Amniotic epithelial cell (primary cell): ENCODE measurements around the gene GUCY1A2.
"Not testable (repeated sequence)": the region's sequence is repeated elsewhere in the genome, so short reads cannot be mapped to it uniquely, and the experiment has no call there.

ENCODE experiments used
- DNase-seq: peaks from one replicate; pipeline ENCODE4 v3.0.0-alpha.2; 2010; ENCODE audit warnings: low read depth

The GUCY1A2 gene, protein sequence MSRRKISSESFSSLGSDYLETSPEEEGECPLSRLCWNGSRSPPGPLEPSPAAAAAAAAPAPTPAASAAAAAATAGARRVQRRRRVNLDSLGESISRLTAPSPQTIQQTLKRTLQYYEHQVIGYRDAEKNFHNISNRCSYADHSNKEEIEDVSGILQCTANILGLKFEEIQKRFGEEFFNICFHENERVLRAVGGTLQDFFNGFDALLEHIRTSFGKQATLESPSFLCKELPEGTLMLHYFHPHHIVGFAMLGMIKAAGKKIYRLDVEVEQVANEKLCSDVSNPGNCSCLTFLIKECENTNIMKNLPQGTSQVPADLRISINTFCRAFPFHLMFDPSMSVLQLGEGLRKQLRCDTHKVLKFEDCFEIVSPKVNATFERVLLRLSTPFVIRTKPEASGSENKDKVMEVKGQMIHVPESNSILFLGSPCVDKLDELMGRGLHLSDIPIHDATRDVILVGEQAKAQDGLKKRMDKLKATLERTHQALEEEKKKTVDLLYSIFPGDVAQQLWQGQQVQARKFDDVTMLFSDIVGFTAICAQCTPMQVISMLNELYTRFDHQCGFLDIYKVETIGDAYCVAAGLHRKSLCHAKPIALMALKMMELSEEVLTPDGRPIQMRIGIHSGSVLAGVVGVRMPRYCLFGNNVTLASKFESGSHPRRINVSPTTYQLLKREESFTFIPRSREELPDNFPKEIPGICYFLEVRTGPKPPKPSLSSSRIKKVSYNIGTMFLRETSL

DNA sequence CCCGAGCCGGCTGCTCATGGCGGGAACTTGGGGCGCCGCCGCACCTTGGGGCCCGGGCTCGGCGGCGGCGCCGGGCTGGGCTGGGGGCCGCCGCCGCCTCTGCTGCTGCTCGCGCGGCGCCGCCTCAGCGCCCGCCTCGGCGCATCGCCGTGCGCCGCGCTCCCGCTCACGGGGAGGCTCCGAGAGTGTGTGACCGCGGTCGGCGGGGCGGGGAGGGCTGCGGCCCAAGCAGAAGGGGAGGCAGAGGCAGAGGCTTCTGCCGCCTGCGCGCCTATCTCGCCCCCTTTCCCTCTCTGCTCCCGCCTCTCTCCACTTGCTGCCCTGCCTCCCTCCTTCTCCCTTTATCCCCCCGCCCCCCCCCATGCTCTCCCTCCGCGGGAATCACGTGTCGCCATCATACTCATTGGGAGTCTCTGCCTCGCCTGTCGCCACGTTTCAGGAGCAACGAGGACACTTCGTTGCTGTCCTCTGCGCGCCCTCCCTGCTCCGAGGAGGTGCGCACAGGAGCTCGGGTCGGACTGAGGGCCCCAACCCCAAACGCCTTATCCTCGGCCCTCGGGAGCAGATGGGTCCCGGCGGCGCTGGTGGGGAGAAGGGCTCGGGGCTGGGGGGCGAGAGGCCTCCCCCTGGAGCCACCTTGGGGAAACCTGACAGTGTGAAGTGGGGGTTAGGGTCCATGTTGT, at the start of gene GUCY1A2:
Gene GUCY1A2 (minus strand): TSS at position 258 of the 683 bp plus-strand sequence. CDS start 421 bp downstream, outside the sequence.
- DNase-seq, result no peak

DNA sequence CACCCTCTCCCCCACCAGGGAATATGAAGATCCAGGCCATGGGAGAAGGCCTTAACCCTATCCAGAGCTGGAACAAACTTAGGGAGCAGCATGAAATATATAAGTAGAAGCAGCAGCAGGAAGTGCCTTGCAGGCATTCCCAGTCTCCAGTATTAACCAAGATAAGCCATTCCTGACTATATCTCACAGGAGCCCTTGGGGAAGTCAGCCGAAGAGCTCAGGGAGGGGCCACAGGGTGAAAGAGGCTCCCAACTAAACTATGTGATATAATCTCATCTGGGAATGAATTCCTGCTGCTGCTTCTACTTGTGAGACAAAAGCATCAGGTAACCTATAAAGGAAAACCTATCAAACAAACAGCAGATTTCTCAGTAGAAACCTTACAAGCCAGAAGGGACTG, 36.1 kb upstream of the GUCY1A2 start:
- no peak for DNase-seq

DNA sequence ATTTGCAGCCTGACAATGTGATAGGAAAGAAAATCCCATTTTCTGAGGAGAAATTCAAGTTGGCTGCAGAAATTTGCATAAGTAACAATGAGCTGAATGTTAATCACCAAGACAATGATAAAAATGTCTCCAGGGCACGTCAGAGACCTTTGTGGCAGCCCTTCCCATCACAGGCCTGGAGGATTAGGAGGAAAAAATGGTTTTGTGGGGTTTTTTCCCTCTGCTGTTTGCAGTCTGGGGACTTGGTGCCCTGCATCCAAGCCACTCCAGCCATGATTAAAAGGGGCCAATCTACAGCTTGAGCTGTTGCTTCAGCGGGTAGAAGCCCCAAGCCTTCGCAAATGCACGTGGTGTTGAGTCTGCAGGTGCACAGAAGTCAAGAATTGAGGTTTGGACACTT, 33.1 kb upstream of the GUCY1A2 start:
- DNase-seq, result not testable (repeated sequence)

DNA sequence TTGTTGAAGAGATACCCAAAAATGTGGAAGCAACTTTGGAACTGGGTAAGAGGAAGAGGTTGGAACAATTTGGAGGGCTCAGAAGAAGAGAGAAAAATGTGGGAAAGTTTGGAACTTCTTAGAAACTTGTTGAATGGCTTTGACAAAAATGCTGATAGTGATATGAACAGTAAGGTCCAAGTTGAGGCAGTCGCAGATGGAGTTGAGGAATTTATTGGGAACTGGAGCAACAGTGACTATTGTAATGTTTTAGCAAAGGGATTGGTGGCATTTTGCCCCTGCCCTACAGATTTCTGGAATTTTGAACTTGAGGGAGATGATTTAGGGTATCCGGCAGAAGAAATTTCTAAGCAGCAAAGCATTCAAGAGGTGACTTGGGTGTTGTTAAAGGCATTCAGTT, 32.6 kb upstream of the GUCY1A2 start:
- DNase-seq, result not testable (repeated sequence)

DNA sequence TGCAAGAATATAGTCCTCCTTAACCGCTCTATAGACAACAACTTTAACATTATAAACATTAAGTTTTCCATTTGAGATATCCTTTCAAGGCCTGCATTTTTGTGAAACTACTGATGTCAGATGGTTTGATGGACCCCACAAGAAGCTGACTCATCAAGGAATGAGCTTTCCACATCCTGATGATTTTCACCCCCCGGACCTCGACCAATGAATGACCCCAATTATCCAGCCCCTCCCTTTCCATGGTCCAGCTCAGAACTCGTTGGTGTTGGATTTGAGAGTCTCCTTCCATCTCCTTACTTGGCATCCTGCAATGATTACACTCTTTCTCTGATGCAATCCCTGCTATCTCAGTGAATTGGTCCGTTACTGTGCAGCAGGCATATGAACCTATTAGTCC, 31.8 kb upstream of the GUCY1A2 start:
- DNase-seq, result peak; percentile 26

DNA sequence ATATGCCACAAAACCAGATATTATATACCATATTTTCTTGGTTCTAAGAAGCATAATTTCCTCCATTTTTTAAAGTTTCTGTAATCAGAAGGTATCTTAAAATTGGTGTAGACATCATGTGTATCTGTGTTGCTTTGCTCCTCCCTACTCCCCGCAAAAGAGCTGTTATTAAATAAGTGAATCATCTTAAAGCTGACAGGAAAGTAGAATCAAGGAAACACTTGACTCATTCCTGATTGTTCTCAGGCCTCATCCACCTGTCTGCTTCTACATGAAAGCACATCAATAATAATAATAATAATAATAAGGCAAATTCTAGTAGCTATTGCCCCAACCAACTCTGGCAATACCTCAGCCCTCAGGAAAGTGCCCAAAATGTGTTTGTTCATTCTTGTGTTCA, 26.2 kb upstream of the GUCY1A2 start:
- peak; percentile 59 for DNase-seq

DNA sequence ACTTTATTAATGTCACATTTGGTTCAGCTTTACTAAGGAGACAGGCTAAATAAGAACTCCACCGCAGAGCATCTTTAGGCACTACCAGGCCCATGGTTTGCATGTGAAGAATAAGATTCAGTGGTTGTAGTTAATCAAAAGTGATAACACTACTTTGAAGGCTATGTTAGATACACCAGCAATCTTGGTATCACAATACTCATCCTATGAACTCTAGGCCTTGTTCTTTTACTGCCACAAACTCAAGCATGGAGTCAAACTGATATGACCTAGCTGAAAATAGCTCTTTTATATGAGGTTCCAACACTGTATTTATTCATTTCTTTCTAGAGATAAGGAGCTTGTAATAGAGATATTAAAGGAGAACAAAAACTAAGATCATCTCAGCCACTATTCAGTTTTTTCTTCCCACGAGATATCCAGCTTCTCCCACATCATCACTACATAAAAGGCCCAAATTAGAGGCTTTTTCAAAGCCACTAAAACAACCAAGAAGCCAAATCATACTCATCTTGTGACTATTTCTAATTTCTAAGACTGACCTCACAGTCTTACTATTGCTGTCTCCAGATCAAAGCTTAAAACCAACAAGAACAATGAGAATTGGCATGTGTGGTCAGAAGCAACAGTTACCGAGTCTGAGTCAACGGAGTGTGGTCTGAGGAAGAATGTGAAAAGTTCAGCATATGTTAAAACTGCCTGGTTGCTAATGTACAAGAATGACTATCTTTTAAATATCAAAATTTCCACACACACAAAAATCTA, 25.1 kb upstream of the GUCY1A2 start:
- DNase-seq, result peak; percentile 97

DNA sequence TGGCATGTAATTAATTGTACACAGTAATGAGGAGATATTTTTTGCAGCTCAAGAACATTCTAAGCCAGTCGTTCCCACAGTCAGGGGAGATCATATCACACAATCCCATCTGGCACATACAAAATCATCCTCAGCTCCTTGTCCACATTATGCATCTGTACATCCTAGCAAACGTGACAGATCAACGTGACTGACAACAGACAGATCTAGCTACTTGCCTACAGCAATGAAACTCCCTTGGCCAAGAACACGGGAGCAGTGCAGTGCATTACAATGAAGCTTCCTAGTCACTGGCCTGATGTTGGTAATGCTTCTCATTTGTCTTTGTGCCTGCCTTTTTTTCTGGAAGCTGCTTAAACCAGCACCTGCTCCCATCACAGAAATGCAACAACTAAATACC, 24.5 kb upstream of the GUCY1A2 start:
- DNase-seq, result peak; percentile 43

DNA sequence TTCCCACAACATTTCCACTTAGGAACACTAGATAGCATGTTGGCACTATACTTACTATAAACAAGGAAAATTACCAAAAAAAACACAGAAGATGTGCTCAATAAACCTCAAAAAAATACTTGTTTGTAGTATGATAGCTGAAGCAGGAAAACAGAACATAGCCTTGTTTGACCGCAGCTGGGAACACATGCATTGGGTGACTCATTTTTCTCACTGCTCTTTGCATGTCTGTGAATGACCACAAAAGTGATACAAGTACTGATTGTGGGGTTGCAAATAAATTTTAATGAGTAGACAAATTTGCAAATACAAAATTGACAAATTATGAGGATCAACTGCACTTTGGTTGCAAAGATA, 22.8 kb upstream of the GUCY1A2 start:
- DNase-seq, result peak; percentile 91

DNA sequence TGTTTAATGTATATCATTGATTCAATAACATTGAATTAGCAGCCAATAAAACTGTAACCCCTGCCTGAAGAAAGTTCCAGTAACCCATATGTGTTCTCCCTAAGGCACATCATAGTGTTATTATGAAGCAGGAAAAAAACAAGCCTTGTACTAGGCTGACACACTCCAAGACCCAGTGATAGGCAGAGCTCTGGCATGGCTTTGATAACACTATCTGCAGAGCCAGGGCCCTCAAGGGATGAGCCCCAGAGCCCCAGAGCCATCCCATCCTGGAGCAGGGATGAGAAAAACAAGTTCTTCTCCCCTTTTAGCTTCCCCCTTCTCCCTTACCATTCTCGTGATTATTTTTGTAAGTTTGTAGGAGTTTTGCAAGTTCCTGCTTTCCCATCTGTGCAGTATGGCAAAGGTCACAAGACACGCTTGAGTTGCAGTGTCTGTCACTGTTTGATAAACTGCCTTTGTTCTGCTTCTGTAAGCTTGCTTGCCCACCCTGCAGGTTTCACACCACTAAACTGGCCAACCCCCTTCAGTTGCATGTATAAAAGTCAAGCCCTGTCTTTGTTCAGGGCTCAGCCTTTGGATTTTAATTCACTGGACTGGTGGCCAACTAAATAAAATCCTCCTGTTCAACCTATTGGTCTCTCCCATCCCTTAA, 22.3 kb upstream of the GUCY1A2 start:
- DNase-seq, result peak; percentile 56

DNA sequence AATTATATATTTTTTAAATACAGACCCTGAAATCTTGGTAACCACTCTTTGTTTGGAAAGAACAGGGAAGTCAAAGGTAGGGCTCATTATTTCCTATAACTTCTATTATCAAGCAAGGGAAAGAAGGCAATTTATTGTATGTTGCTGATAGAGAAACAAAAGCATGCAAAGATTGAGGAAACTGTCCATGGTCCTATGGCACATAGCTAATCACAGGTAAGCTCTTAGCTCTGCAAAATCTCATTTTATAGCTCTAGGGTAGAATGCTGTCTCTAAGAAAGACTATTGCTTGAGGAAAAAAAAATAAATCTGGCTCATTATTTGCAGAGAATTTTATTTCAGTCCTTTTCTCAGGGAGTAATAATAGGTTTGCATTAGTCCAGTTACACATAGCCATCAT, 7.4 kb upstream of the GUCY1A2 start:
- no peak for DNase-seq

DNA sequence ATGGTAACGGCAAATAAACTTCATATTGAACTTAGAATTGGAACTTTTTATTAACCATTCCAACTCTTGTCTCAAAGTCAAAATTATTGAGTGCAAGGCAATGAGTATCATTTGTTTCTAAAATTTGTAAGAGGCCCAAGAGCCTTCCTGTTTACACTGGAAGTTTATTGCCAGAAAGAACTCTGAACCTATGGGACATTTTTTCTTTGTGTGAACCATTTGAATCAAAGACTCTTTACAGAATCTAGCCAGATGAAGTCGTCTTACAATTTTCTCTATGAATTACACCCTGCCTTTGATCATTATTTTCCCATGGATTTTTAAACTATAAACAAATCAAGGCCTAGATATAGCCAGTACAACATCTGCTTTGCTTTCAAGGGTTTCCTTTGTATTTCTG, 2.3 kb upstream of the GUCY1A2 start:
- no peak for DNase-seq

DNA sequence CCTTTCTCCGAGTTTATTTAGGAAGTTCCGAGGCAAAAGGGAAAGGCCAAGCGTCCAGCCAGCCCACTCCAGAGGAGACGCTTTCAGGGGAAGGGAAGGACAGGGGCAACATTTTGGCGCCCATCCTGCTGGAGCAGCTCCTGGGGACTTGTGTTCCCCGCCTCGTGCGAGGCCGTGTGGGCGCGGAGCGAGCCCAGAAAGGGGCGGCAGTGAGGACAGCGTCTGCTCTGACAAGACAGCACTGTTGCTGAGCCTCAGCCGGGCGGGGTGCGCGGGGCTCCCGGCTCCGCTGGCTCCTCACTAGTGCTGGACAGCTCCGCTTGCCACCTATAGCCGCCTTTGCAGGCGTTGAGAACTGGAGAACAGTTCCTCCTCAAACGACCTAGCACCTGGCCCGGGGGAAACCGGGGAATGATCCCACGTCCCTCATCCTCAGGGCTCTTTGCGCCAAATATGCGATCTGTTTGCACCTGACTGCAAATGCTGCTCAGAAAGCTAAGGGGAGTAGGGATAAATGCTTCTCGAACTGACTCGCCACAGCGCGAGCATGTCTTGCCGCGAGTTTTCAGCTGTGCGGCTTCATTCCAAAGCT, 722 bp upstream of the GUCY1A2 start:
- peak; percentile 70 for DNase-seq

DNA sequence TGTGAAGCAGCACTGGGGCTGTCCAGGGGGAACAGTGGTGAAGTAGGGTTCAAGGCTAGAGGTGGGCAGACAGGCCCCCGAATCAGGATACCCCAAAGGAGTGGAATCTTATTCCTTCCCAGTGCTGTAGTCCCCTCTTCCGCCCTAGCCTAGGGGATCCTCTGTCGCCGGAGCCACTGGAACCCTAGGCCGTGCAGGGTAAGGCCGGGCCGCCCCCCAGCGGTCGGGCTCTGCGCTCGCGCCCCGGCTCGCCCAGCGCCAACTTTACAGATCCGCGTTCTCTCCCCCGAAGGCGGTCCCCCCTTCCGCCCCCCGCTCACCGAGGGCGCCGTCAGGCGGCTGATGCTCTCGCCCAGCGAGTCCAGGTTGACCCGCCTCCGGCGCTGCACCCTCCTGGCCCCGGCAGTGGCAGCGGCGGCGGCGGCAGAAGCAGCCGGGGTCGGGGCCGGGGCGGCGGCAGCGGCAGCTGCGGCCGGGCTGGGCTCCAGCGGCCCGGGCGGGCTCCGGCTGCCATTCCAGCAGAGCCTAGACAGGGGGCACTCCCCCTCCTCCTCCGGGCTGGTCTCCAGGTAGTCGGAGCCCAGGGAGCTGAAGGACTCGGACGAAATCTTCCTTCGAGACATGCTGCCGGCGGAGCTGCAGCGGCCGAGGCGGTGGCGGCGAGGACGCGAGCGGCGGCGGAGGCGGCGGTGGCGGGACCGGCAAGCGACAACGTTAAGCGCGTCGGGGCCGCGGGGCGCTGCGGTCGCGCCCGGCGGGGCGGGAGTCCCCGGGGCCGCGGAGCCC, 650 bp downstream of the GUCY1A2 start:
- no peak for DNase-seq

DNA sequence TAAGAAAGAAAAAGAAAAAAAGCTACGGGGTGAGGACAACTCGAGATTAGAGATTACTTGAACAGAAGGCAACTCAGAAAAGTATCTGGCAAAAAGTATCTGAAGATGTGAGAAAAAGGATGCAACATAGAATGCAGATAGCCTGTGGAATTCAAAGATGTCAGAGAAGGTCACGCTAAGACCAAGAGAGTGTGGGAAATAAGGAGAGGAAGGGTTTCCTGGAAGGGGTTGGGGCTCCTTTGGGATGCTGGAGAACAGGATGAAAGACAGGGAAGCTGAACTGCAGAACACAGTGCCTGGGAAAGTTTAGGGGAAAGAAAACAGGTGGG, 1.2 kb downstream of the GUCY1A2 start:
- no peak for DNase-seq

DNA sequence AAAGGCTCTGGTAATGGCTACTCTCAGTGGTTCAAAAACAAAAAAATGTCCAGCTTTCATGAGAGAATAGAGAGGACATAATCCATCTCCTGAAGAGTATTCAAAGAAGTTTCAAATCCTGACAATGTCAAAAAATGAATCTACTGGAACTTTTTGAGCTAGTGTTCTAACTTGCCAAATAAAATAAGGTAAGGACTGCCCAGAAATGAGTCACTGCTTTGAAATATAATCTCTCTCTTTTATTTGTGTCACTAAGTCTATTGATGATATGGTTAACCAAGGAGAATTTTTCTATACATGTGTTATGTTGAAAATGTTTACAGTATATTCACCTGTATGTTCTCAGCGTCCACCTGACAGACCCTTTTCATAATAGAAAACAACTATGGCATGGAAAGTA, 3.4 kb downstream of the GUCY1A2 start:
- DNase-seq, result no peak

DNA sequence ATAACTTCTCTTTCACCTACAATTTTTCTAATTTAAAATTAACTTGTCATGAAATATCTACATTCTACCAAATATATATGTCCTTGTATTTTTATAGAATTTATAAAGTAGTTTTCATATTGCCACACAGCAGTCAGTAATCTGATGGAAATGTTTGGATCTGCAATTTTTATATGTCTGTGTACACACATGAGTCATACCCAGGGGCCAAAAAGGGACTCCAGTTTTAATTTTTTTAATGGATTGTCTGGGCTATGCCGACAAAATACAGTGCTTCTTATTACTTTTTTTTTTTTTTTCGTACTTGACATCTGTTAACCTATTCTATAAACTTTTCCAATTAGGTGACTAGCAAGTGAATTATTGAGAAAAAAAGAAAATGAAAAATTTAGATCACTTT, 6.3 kb downstream of the GUCY1A2 start:
- no peak for DNase-seq

DNA sequence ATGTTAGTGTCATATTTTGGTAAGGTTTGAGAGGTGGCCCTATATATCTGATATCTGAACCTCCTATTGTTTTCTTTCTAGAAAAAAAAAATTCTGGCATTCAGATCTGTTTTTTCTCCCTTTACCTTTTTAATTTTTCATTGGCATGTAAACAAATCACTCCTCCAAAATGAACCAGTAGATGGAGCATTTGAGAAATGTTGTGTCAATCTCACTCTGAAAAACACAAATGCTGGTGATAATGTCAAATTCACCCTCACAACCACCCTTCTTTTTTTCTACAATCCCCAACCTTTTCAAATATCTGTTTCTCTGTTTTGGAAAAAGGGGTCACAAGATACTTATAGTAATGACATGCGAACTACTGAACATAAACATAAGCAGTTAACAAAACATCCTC, 9.1 kb downstream of the GUCY1A2 start:
- DNase-seq, result no peak

DNA sequence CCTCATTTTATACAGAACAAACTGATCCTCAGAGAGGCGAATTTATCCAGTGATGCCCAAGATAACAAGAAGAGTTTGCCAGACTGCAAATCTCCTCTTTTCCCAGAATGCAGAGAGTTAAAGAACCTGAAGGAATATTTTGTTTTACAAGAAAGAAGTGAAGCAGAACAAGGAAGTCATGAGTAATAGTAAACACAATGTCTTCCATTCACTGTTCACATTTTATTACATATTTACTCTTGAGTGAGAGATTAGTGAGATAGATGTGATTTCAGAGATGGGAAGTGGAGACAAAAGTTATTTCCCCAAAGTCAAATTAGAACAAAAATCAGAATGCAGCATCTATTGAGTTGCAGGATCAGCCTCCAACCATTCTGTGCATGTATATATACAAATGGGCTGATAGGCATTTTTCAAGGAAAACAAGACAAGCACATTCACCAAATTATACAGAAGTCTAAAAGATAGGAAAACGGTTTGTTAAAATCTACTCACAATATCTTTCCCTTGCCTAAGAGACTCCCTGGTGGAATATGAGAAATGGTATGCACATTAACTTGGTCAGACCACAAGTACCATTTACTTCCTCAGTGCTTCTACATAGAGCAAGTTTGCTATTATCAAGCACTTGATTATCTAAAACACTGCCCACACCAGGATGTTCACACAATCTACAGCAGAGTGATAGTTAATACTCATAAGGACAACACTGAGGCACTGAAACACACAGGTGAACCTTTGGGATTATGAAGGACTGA, 12.0 kb downstream of the GUCY1A2 start:
- DNase-seq, result no peak

DNA sequence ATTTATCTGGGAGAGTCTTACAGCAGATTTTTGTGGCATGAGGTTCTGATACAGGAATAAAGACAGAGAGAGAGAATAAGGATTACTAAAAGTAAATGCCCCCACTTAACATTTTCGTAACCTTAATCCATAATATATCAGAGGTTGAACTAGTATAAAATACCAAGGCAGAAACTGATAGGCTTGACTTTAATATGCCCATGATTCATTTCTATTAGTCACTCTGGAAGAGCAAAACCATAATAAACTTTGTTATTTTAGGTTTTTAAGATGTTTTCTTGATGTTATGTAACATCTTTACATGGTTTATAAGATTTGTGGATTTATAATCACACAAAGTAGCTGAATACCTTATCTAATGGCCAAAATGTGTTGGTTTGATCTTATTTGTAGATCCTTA, 19.1 kb downstream of the GUCY1A2 start:
- no peak for DNase-seq
